GM12801 (cell line): ENCODE data around the gene GPX4.

Experiments
- CTCF ChIP-seq: IDR thresholded peaks from one replicate; pipeline ENCODE4 v1.5.1; 2011; ENCODE audit warnings: control low read depth; ENCODE audit not compliant: insufficient read length; ENCODE audit errors: extremely low read depth

The GPX4 gene

GRCh38 chr19:1076951-1077350 lies 26.8 kb upstream of the GPX4 start:
- no peak for TF ChIP-seq CTCF

- no peak for TF ChIP-seq CTCF
These were observed 24.2 kb upstream of the GPX4 start for GRCh38 chr19:1079566-1080111.

GRCh38 chr19:1080360-1081161 lies 23.2 kb upstream of the GPX4 start:
- TF ChIP-seq CTCF: no peak

- TF ChIP-seq CTCF: no peak
These were observed 22.3 kb upstream of the GPX4 start for GRCh38 chr19:1081301-1082164.

GRCh38 chr19:1082165-1082927 lies 21.4 kb upstream of the GPX4 start:
- TF ChIP-seq CTCF: no peak

- TF ChIP-seq CTCF: no peak
These were observed 20.6 kb upstream of the GPX4 start for GRCh38 chr19:1082928-1083816.
